ENCODE measurements around the gene ENDOV. TPM values are rescaled to one million over a fixed set of nuclear protein-coding genes. Genes with fewer than 3 reads are reported as not detected.

Gene ENDOV
- total and polyA plus RNA-seq, 2 of the 13 experiments (the other 11 are each of a cell fraction or from before 2014, with no cell fraction given): 15.1 to 17.1 TPM

GRCh38 chr17:80477647-80478478, 62.9 kb downstream of the ENDOV start (continued):
- TF ChIP-seq RAD21 (CRISPR knock-in tag; IDR thresholded peaks at IDR 0.05) (peak; percentile 90), TRIM22 (IDR thresholded peaks at IDR 0.05) (no peak)

GRCh38 chr17:80478487-80479245, 63.7 kb downstream of the ENDOV start:
- intact Hi-C loops (cut with micrococcal nuclease; ENCODE audit: unreplicated experiment): loop anchor here (5.0 kb wide), 1 partner anchor 909 kb away; no protein-coding TSS in a partner anchor
- CTCF ChIA-PET (ENCODE audit: low intra/inter-chr PET ratio, low total read pairs): interaction anchor here (3.5 kb wide), 1 partner anchor 97 kb away, joined by 25 read pairs; no protein-coding TSS in a partner anchor
- TF ChIP-seq ZNF776 (CRISPR knock-in tag; IDR thresholded peaks at IDR 0.05) (no peak), MTA1 (CRISPR knock-in tag; IDR thresholded peaks at IDR 0.05; ENCODE audit: borderline replicate concordance) (peak; percentile 40; the same call in 1 of the 2 replicates), TGIF2 (CRISPR knock-in tag; IDR thresholded peaks at IDR 0.05) (no peak), SAFB2 (CRISPR knock-in tag; IDR thresholded peaks at IDR 0.05; ENCODE audit: borderline replicate concordance, low read depth) (no peak), PATZ1 (CRISPR knock-in tag; IDR thresholded peaks at IDR 0.05) (no peak), KMT2A (CRISPR knock-in tag; IDR thresholded peaks at IDR 0.05) (no peak), ZNF75D (CRISPR knock-in tag; IDR thresholded peaks at IDR 0.05; ENCODE audit: borderline replicate concordance) (no peak), NPAS2 (CRISPR knock-in tag; IDR thresholded peaks at IDR 0.05; ENCODE audit: borderline replicate concordance) (no peak), ZNF775 (CRISPR knock-in tag; IDR thresholded peaks at IDR 0.05; ENCODE audit: borderline replicate concordance) (no peak), ZNF687 (CRISPR knock-in tag; IDR thresholded peaks at IDR 0.05) (0 out of 2 replicates have a peak, but pooled peaks have one; percentile 25)

More at GRCh38 chr17:80478487-80479245, 63.7 kb downstream of the ENDOV start:
- 50% methylated on average over 24 of the region's 51 CpGs for WGBS (ENCODE audit: low lambda C conversion rate)
- no peaks in the 10 kb centered on the region for H3K9me3 ChIP-seq (ENCODE audit: low read length)
- peak overlapping the region in 1 of 3 experiments; percentile 52; a peak in 1 of 6 replicates for H3K4me3 ChIP-seq (replicated peaks in 1 of 3; ENCODE audit: insufficient read depth in 1 of 3, low read depth in 2 of 3, low read length in 3 of 3)
- POLR2A ChIA-PET: interaction anchor here (1.2 kb wide), 1 partner anchor 24 kb away, joined by 3 read pairs; no protein-coding TSS in a partner anchor
- H4K20me1 ChIP-seq (ENCODE audit: insufficient read depth, low read length): peaks cover 17% of the 10 kb centered on the region; the same call in 1 of the 2 replicates
- no TSS peak for BruUV-seq (replicated peaks)
- no peak overlapping the region for H3K27ac ChIP-seq (ENCODE audit: extremely low read length, insufficient read depth, low read length)
- DNase-seq (ENCODE audit: low spot score) (no peak), ATAC-seq (peak; percentile 5; the same call in 2 of the 3 replicates), FAIRE-seq (no peak)
- no peak overlapping the region for H3K9ac ChIP-seq (ENCODE audit: insufficient read depth, low read depth, low read length)
- no peaks in the 10 kb centered on the region for H3K36me3 ChIP-seq (replicated peaks in 1 of 2; ENCODE audit: control insufficient read depth in 1 of 2, insufficient read depth in 2 of 2, low read length in 2 of 2)
- peaks cover 57 to 97% of the 10 kb centered on the region in 2 experiments for H3K27me3 ChIP-seq (ENCODE audit: control insufficient read depth in 1 of 2, insufficient read depth in 2 of 2, low read length in 2 of 2)
- peaks cover 33% of the 10 kb centered on the region for H3K4me1 ChIP-seq (ENCODE audit: insufficient read depth, low read length)
- H3K79me2 ChIP-seq (ENCODE audit: insufficient read depth, low read length): no peaks in the 10 kb centered on the region
- peak overlapping the region; percentile 63 for H3K4me2 ChIP-seq (ENCODE audit: low read depth, low read length)
- no peak overlapping the region for H2AFZ ChIP-seq (ENCODE audit: low read length)
- in situ Hi-C loops (cut with HindIII; ENCODE audit: extremely low pct_ligation_motif_present, low pct_unique_long_range_greater_than_20kb): no loop called here
